Esophagus muscularis mucosa (tissue), 4 donors: ENCODE results near the gene FITM1.

ENCODE experiments used
- CTCF ChIP-seq, 3 experiments: fragments of 200-600 bp in 2 of 3; fragments of 450-650 bp in 1 of 3; sonication (generic) in 2 of 3; IDR thresholded peaks; one replicate each; pipeline ENCODE4 v1.5.1; 2017 to 2019; ENCODE audit warnings: antibody characterized with exemption in 3 of 3, mild to moderate bottlenecking in 2 of 3, moderate library complexity in 1 of 3
- EP300 ChIP-seq: sonication (generic); formaldehyde crosslinking; IDR thresholded peaks from one replicate; pipeline ENCODE4 v1.6.1; 2017; ENCODE audit warnings: antibody characterized with exemption
- POLR2A ChIP-seq: fragments of 450-650 bp; IDR thresholded peaks from one replicate; pipeline ENCODE4 v1.6.1; 2017; ENCODE audit warnings: antibody characterized with exemption, moderate library complexity, mild to moderate bottlenecking, low read depth
- POLR2AphosphoS5 ChIP-seq, 2 donors: sonication (generic); formaldehyde crosslinking; IDR thresholded peaks; one replicate each; pipeline ENCODE4 v1.6.1; 2017; ENCODE audit warnings: antibody characterized with exemption in 2 of 2

- no peak for TF ChIP-seq CTCF (IDR thresholded peaks at IDR 0.05)
- no peak for TF ChIP-seq POLR2A
- TF ChIP-seq POLR2AphosphoS5 (IDR thresholded peaks at IDR 0.05), result no peak
- TF ChIP-seq EP300, result no peak
These were observed 42.4 kb upstream of the FITM1 start for GRCh38 chr14:24088095-24088494.
